Spleen (tissue), 7 donors: ENCODE measurements around the gene KCNMB2.

ENCODE experiments used
- POLR2A ChIP-seq, 3 donors: fragments of 450-650 bp; IDR thresholded peaks; one replicate each; pipeline ENCODE4 v1.5.1; 2017; ENCODE audit warnings: antibody characterized with exemption in 3 of 3, mild to moderate bottlenecking in 1 of 3
- POLR2AphosphoS5 ChIP-seq, 3 donors: sonication (generic); formaldehyde crosslinking; IDR thresholded peaks; one replicate each; pipeline ENCODE4 v1.5.1; 2017; ENCODE audit warnings: antibody characterized with exemption in 3 of 3
- TF ChIP-seq, protein P1 (sequence below), 11 experiments: fragments of 200-600 bp in 7 of 11; fragments of 450-650 bp in 4 of 11; sonication (generic) in 4 of 11; IDR thresholded peaks in 8 of 11; conservative IDR thresholded peaks in 3 of 11; 1 replicate in 7 of 11; 2 replicates in 4 of 11; pipeline versions ENCODE4 v1.4.0 to v1.8.0; 2016 to 2021; ENCODE audit warnings: antibody characterized with exemption in 11 of 11, inconsistent platforms in 4 of 11, mild to moderate bottlenecking in 1 of 11
- donor health status: DM: no; HTN: no; CAD: no; lungs with moderate emphysema.
- donor health status: DM: no; HTN: no; CAD: no.
- donor health status: DM: no; HTN: no; CAD: no.

DNA sequence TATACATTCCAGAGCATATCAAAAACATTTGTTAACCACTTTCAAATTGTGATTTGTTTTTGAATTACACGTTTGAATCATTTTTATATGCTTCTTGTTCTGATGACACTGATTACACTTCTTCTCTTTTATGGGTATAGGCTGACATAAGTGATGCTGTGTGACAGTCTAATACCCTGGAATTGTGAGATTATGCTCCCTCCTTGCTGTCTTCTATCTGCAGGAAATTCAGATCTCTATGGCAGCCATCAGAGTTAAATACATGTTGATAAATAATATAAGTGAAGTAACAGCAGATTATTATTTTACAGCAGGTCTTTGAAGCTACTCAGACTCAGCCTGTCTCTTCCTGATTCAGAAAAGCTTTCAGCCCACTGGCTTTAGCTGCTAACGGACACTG, 286.5 kb downstream of the KCNMB2 start:
- no peak for TF ChIP-seq POLR2A (IDR thresholded peaks at IDR 0.05)
- TF ChIP-seq, protein P1, sequence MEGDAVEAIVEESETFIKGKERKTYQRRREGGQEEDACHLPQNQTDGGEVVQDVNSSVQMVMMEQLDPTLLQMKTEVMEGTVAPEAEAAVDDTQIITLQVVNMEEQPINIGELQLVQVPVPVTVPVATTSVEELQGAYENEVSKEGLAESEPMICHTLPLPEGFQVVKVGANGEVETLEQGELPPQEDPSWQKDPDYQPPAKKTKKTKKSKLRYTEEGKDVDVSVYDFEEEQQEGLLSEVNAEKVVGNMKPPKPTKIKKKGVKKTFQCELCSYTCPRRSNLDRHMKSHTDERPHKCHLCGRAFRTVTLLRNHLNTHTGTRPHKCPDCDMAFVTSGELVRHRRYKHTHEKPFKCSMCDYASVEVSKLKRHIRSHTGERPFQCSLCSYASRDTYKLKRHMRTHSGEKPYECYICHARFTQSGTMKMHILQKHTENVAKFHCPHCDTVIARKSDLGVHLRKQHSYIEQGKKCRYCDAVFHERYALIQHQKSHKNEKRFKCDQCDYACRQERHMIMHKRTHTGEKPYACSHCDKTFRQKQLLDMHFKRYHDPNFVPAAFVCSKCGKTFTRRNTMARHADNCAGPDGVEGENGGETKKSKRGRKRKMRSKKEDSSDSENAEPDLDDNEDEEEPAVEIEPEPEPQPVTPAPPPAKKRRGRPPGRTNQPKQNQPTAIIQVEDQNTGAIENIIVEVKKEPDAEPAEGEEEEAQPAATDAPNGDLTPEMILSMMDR (IDR thresholded peaks at IDR 0.05 in 8 of 11, conservative IDR thresholded peaks at IDR 0.05 in 3 of 11): no peak
- no peak for TF ChIP-seq POLR2AphosphoS5 (IDR thresholded peaks at IDR 0.05)
